ENCODE results near the gene TBC1D20. TPM values are rescaled to one million over a fixed set of nuclear protein-coding genes. Genes with fewer than 3 reads are reported as not detected.

The TBC1D20 gene
- total and polyA plus RNA-seq, 9 donors: 19.1 to 40.1 (median 34.8) TPM

GRCh38 chr20:420721-421574 lies 41.4 kb downstream of the TBC1D20 start:
- DNase-seq: no peak
- intact Hi-C loops (cut with DNase I): no loop called here
- no peaks in the 10 kb centered on the region for H3K36me3 ChIP-seq
- no peak overlapping the region for H3K4me3 ChIP-seq
- 88 to 94% (median 88%) methylated on average over 39 to 49 of the region's 49 CpGs for WGBS, 3 donors
- no peak overlapping the region for H3K27ac ChIP-seq
- H3K4me1 ChIP-seq (ENCODE audit: insufficient read depth): peaks cover 10% of the 10 kb centered on the region
- H3K27me3 ChIP-seq: no peaks in the 10 kb centered on the region
- no peaks in the 10 kb centered on the region for H3K9me3 ChIP-seq
- TF ChIP-seq CTCF (IDR thresholded peaks at IDR 0.05): no peak
- TF ChIP-seq POLR2A (IDR thresholded peaks at IDR 0.05): no peak
- TF ChIP-seq EP300 (IDR thresholded peaks at IDR 0.05): no peak

GRCh38 chr20:420166-420620 lies 42.1 kb downstream of the TBC1D20 start:
- peaks cover 10% of the 10 kb centered on the region for H3K4me1 ChIP-seq (ENCODE audit: insufficient read depth)
- H3K27ac ChIP-seq: no peak overlapping the region
- no peak for DNase-seq
- no peaks in the 10 kb centered on the region for H3K36me3 ChIP-seq
- H3K27me3 ChIP-seq: no peaks in the 10 kb centered on the region
- no peak overlapping the region for H3K4me3 ChIP-seq
- TF ChIP-seq POLR2A (IDR thresholded peaks at IDR 0.05) (no peak), EP300 (IDR thresholded peaks at IDR 0.05) (no peak), CTCF (IDR thresholded peaks at IDR 0.05) (no peak)
- intact Hi-C loops (cut with DNase I): no loop called here
- H3K9me3 ChIP-seq: no peaks in the 10 kb centered on the region
- WGBS, 3 donors: 89 to 91% (median 89%) methylated on average over 20 of the region's 20 CpGs

- Histone ChIP-seq H3K9me3 (no peaks in the 10 kb centered on the region), H3K4me3 (no peak overlapping the region), H3K36me3 (no peaks in the 10 kb centered on the region), H3K4me1 (ENCODE audit: insufficient read depth) (peaks cover 10% of the 10 kb centered on the region), H3K27me3 (no peaks in the 10 kb centered on the region), H3K27ac (no peak overlapping the region)
- intact Hi-C loops (cut with DNase I): no loop called here
- WGBS, 3 donors: 86 to 89% (median 87%) methylated on average over 32 of the region's 32 CpGs
- TF ChIP-seq CTCF (IDR thresholded peaks at IDR 0.05) (no peak), POLR2A (IDR thresholded peaks at IDR 0.05) (no peak), EP300 (IDR thresholded peaks at IDR 0.05) (no peak)
- no peak for DNase-seq
These were observed 42.7 kb downstream of the TBC1D20 start for GRCh38 chr20:419556-420165.

GRCh38 chr20:418858-419365 lies 43.4 kb downstream of the TBC1D20 start:
- Histone ChIP-seq H3K27me3 (no peaks in the 10 kb centered on the region), H3K9me3 (no peaks in the 10 kb centered on the region), H3K27ac (no peak overlapping the region), H3K4me3 (no peak overlapping the region), H3K4me1 (ENCODE audit: insufficient read depth) (peaks cover 10% of the 10 kb centered on the region), H3K36me3 (no peaks in the 10 kb centered on the region)
- TF ChIP-seq EP300 (IDR thresholded peaks at IDR 0.05) (no peak), POLR2A (IDR thresholded peaks at IDR 0.05) (no peak), CTCF (IDR thresholded peaks at IDR 0.05) (no peak)
- intact Hi-C loops (cut with DNase I): no loop called here
- 76 to 81% (median 80%) methylated on average over 7 to 8 of the region's 8 CpGs for WGBS, 3 donors
- DNase-seq: no peak
